Kidney glomerular epithelial cell (primary cell): Measurements from ENCODE around the gene TAF8.
A peak's percentile ranks its signal among the peaks of the same experiment; 100 is the strongest.
"Not testable (repeated sequence)": the region's sequence is repeated elsewhere in the genome, so short reads cannot be mapped to it uniquely, and the experiment has no call there.

Source experiments
- DNase-seq: peaks from one replicate; lab custom pipeline; 2025; lab: John Stamatoyannopoulos, UW

TAF8 gene

DNA sequence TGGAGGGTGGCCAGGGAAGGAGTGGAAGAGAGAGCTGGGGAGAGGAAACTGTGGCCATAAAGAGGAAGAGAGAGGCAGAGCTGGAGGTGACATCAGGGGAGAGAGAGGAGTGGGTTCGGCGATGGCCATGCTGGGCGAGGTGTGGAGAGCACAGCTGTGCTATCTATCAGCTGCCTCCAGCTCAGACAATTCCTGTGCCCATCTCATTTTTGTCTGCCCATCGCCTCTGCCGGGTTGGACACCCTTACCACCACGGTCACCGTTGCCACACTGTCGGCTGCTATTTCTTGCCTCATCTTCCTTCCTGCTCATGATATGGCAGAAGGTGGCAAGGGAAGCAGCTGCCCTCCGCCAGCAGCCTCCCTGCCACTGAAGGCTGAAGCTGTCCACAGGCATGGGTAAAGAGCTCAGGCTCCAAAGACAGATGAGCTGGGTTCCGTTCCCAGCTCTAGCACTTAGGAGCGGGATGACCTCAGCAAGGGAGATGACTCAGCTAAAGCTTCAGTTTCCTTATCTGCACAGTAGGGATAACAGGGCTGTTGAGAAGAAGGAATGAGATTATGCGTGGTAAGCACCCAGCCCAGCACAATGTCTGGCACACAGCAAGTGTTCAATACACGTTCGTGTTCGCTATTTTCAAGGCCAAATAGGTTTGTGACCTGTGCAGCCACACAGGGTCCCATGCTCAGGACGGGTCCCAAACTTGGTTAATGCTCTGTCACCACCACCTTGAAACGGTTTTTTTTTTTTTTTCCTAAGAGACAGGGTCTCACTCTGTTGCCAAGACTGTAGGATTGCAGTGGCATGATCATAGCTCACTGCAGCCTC lies 21.9 kb upstream of the TAF8 start:
- DNase-seq: no peak

DNA sequence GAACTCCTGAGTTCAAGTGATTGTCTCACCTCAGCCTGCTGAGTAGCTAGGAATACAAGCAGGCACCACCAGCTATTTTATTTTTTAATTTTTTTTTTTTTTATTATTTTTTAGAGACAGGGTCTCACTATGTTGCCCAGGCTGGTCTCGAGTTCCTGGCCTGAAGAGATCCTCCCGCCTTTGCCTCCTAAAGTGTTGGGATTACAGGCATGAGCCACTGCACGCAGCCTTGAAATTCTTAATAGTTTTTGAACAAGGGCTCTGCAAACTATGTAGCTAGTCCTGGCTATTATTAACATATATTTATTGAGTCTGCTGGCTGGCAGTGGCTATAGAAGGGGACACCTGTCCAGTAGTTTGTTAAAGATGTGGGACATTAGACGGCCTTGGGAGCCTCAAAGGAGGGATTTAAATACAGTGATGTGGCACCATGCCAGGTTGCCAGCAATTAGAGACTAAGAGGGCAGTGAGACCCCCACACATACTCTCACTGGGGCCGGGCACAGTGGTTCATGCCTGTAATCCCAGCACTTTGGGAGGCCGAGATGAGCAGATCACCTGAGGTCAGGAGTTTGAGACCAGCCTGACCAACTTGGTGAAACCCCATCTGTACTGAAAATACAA lies 21.1 kb upstream of the TAF8 start:
- no peak for DNase-seq

DNA sequence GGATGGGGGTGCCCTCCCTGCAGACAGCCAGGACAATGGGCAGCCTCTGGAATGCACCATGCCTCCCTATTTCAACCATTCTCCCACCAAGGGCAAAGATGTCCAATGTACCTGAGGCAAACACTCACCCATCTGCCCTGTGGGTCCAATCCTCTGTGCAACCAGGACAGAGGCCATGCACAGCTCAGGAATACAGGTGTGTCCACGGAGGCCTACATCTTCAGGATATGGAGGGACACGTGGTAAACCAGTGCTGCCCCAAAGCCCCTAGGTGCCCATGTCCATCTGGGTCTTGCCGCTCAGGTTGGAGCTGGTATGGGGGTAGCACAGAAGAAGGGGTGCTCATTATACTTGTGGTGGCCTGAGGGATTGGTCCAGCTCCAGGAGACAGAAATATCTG lies 20.4 kb upstream of the TAF8 start:
- no peak for DNase-seq

- DNase-seq: no peak
Measured at GRCh38 chr6:42030585-42031506, 19.5 kb upstream of the TAF8 start.

- no peak for DNase-seq
Measured at GRCh38 chr6:42032366-42032765, 18.0 kb upstream of the TAF8 start.

DNA sequence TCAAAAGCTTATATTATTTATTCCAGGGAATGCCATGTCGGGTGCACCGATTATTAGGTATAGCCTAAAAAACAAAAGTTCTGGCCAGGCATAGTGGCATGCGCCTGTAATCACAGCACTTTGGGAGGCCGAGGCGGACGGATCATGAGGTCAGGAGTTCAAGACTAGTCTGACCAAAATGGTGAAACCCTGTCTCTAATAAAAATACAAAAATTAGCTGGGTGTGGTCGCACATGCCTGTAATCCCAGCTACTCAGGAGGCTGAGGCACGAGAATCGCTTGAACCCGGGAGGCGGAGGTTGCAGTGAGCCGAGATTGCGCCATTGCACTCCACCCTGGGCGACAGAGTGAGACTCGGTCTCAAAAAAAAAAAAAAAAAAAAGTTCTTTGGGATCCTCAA lies 12.7 kb upstream of the TAF8 start:
- DNase-seq: not testable (repeated sequence)

DNA sequence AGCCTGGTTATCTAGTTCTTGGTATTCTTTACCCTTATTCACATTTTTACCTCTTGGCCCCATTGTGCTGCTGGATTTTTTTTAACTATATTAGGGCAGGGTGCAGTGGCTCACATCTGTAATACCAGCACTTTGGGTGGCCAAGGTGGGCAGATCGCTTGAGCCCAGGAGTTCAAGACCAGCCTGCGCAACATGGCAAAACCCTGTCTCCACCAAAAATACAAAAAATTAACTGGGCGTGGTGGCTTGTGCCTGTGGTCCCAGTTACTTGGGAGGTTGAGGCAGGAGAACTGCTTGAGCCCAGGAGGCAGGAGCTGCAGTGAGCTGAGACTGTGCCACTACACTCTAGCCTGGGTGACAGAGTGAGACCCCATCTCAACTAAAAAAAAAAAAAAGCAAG lies 12.2 kb upstream of the TAF8 start:
- DNase-seq: no peak

DNA sequence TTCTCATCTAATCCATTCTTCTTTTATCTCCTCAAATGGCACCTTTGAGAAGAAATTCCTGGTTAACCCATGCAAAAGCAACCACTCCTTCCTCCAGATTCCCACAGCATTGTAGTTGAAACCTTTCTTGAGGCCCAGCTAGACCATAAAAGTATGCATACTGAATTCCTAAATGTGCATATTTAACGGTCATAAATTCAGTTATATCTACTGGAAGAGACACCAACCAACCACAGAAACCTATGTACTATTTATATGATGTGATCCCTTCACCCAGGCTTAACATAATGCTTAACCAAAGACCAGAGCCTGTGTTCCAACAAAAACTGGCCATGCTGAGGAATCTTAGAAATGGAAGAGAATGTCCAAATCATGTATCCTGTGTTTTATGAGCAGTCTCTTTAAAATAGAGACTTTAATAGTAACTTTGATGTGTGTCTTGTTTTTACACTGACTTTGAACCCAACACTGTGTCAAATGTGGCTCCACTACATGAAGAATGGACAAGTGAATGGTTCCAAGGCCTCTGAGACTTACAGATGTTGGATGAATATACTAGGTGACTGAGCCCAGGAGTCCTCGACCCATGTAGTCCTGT lies 11.4 kb upstream of the TAF8 start:
- no peak for DNase-seq

- no peak for DNase-seq
Measured at GRCh38 chr6:42040856-42041480, 9.4 kb upstream of the TAF8 start.

GRCh38 chr6:42041481-42042053 lies 8.8 kb upstream of the TAF8 start:
- DNase-seq: no peak

DNA sequence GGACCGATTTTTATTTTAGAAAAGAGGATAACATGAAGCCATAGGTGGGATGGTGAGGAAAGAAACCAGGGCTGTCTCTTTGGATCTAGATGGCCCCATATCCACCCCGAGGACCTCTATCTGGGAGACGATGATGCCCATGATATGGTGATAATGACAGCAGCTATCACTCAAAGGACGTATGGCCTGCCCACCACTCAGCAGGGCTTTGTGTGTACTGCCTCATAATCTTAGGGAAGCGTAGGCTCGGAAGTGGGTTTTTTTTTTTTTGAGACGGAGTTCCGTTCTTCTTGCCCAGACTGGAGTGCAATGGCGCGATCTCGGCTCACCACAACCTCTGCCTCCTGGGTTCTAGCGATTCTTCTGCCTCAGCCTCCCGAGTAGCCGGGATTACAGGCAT lies 8.2 kb upstream of the TAF8 start:
- DNase-seq: no peak

GRCh38 chr6:42043787-42044475 lies 6.4 kb upstream of the TAF8 start:
- DNase-seq: peak; percentile 86

DNA sequence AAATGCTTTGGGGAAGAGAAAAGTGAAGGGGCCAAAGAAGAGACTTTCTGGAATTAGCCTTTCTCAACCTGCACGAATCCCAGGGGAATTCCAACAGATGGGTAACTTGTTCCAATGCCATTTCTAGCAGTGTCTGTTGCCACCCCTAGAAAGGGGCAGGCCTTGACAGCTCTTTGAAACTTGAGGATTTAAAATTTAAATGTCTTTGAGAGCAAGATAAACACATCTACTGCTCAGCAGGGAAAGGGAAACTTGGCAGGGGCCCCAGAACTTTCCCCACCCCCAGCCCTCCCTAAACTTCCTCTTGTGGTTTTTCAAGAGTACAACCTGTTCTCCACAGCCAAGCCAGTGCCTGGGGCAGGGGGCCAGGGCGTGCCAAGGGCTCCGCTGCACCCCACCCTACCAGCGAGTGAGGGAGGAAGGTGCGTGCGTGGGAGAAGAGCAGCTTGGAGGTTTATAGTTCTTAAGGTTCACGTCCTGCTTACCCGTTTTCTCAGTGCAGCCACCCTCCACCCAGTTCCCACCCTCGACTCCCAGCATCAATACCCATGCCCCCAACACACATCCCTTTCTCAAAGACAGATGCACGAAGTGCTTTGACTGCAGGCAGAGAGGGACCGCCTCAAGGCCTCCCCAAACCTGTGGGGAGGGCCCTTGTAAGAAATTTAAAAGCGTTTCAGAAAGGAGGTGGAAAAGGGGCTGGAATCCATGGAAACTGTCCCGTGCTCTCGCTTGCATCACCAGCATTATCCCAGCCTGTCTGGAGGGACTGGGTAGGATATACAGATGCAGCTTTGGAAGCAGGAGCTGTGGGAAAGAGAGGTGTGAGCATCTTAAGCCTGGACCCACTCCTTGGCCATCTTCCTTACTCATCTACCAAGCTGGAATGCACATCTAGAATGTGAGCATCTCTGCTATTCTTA lies 4.5 kb upstream of the TAF8 start:
- peak; percentile 36 for DNase-seq

DNA sequence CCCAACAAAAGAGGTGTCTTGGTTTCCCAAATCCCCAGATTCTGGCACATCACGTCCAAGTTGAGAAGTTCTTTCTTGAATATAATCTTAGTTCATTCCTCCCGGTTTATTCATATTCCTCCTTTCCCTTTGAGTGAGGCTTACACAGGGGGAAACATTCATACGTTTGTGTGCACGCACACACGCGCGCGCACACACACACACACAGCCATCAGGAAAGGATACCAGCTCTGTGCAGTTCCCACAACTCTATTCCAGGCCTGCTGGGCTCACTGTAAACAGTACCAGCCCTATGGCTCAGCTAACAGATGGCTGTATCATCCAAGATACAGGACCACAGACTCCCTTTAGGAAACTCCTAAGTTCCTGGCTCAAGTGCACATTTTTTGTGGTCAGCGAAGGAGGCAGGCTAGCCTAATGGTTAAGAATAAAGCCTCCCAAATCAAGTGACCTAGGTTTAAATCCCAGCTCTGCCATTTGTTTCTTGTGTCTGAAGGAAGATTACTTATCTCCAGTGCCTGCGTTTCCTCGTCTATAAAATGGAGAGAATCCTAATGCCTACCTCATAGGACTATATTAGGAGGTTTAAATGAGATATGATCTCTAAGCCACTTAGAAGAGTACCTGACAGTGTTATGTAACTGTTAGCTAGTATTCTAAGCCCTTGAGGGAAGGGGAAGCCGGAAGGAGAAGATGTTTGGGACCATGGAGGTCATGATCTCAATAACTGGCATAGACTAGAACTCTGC lies 3.7 kb upstream of the TAF8 start:
- DNase-seq: no peak

DNA sequence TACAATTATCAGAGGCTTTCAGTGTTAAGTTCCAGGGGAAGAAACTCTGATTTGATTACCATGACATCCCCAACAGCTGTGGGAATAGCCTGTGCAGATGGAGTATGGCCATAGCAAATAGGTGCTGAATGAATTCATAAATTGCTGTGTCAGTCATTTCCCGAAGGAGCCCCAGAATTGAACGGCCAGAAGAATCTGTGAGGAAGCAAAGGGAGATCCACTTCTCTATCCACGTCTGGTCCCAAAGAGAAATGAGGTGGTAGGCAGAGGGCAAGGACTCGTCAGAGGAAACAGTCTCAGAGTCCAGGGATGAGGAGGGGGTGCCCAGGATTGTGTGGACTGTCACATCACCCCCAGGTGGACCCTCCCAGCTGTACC lies 3.1 kb upstream of the TAF8 start:
- no peak for DNase-seq

GRCh38 chr6:42047790-42048405 lies 2.4 kb upstream of the TAF8 start:
- no peak for DNase-seq

DNA sequence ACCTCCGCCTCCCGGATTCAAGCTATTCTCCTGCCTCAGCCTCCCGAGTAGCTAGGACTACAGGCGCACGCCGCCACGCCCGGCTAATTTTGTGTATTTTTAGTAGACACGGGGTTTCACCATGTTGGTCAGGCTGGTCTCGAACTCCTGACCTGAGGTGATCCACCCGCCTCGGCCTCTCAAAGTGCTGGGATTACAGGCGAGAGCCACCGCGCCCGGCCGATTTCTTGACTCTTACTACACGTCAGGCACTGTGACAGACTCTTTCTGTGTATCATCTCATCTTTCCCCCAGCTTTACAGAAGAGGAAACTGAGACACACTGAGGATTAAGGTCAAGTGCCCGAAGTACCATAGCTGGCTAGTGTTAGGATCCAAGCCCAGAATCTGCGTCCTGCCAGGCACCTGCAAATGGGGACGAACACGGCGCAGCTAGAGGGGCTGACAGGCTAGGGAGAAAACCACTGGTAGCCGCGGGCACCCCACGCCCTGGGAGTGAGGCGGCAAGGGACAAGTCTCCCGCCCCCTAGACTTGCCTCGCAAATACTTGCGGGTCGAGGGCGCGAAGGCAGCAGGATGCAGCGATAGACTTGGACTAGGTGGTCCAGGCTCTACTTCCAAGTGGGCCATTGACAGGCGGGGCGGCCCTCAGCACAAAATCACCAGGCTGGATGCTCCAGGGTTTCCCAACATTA lies 1.1 kb upstream of the TAF8 start:
- no peak for DNase-seq

GRCh38 chr6:42049948-42050296 lies 402 bp upstream of the TAF8 start:
- no peak for DNase-seq
